LNCaP clone FGC (cell line): ENCODE results near the gene JAKMIP1.

Experiments used
- DNase-seq: peaks from one replicate; pipeline ENCODE4 v3.0.0-alpha.2; 2011; ENCODE audit warnings: low read depth
- H3K4me3 ChIP-seq: 2 replicates; pipeline ENCODE4 v1.5.1; 2011; ENCODE audit warnings: mild to moderate bottlenecking, low read depth, low read length, control low read depth
- CTCF ChIP-seq: IDR thresholded peaks from 2 replicates; pipeline ENCODE4 v1.5.1; 2012; ENCODE audit warnings: mild to moderate bottlenecking; ENCODE audit not compliant: control insufficient read depth, insufficient read depth; ENCODE audit errors: extremely low read depth

The JAKMIP1 gene

GRCh38 chr4:6013564-6013963 lies 186.8 kb downstream of the JAKMIP1 start:
- no peak for TF ChIP-seq CTCF
- H3K4me3 ChIP-seq: no peak overlapping the region
- DNase-seq: no peak

GRCh38 chr4:6012200-6012599 lies 188.1 kb downstream of the JAKMIP1 start:
- no peak for TF ChIP-seq CTCF
- DNase-seq: no peak
- no peak overlapping the region for H3K4me3 ChIP-seq

GRCh38 chr4:6011686-6012085 lies 188.7 kb downstream of the JAKMIP1 start:
- DNase-seq: peak; percentile 59
- TF ChIP-seq CTCF: no peak
- H3K4me3 ChIP-seq: no peak overlapping the region

GRCh38 chr4:6011271-6011671 lies 189.1 kb downstream of the JAKMIP1 start:
- H3K4me3 ChIP-seq: no peak overlapping the region
- no peak for TF ChIP-seq CTCF
- DNase-seq: no peak

- no peak for TF ChIP-seq CTCF
- no peak overlapping the region for H3K4me3 ChIP-seq
- no peak for DNase-seq
These were observed 189.6 kb downstream of the JAKMIP1 start for GRCh38 chr4:6010789-6011188.

- H3K4me3 ChIP-seq: no peak overlapping the region
- no peak for TF ChIP-seq CTCF
- DNase-seq: no peak
These were observed 190.9 kb downstream of the JAKMIP1 start for GRCh38 chr4:6009452-6009851.

- H3K4me3 ChIP-seq: no peak overlapping the region
- TF ChIP-seq CTCF: no peak
- DNase-seq: no peak
These were observed 191.5 kb downstream of the JAKMIP1 start for GRCh38 chr4:6008766-6009385.
